CD4-positive, alpha-beta T cell (primary cell): ENCODE data around the gene DCHS1. TPM values are rescaled to one million over a fixed set of nuclear protein-coding genes. Genes with fewer than 3 reads are reported as not detected.

Experiments
- ATAC-seq: fragments of 200-7000 bp; cut with Tn5 transposase; one replicate; pipeline ENCODE4 v1.10.0; 2022; ENCODE audit warnings: mild to moderate bottlenecking; ENCODE audit not compliant: poor library complexity
- CTCF ChIA-PET: fragments of 350-600 bp; sonication (Branson Sonifier 250); formaldehyde crosslinking; loops from one replicate; lab custom pipeline; 2021; ENCODE audit warnings: antibody characterized with exemption, inconsistent platforms; lab: Charles Lee
- POLR2A ChIA-PET: fragments of 350-600 bp; sonication (Branson Sonifier 250); formaldehyde crosslinking; loops from one replicate; lab custom pipeline; 2021; ENCODE audit warnings: antibody characterized with exemption, inconsistent platforms; lab: Charles Lee
- DNase-seq, 14 experiments: peaks; one replicate each; pipeline ENCODE4 v3.0.0-alpha.2; 2013 to 2020; ENCODE audit warnings: mixed read lengths in 2 of 14
- H3K27ac ChIP-seq, 2 donors: one replicate each; pipeline versions ENCODE4 v1.5.1 to v1.7.0; 2013; ENCODE audit warnings: low read length in 2 of 2, low read depth in 1 of 2, mild to moderate bottlenecking in 1 of 2
- H3K27me3 ChIP-seq, 2 experiments: 1 replicate in 1 of 2; 2 replicates in 1 of 2; pipeline versions ENCODE4 v1.6.1 to v1.7.0; 2013; ENCODE audit warnings: low read length in 2 of 2, control low read depth in 1 of 2, mild to moderate bottlenecking in 1 of 2, moderate library complexity in 1 of 2; ENCODE audit not compliant: insufficient read depth in 2 of 2, control insufficient read depth in 1 of 2
- H3K36me3 ChIP-seq: one replicate; pipeline ENCODE4 v1.6.1; 2013; ENCODE audit warnings: low read length, control low read depth; ENCODE audit not compliant: insufficient read depth
- H3K4me1 ChIP-seq: one replicate; pipeline ENCODE4 v1.6.1; 2013; ENCODE audit warnings: low read length, control low read depth; ENCODE audit not compliant: insufficient read depth
- H3K4me3 ChIP-seq: one replicate; pipeline ENCODE4 v1.5.1; 2013; ENCODE audit warnings: mild to moderate bottlenecking, low read length, moderate library complexity
- H3K9me3 ChIP-seq, 2 experiments: 1 replicate in 1 of 2; 2 replicates in 1 of 2; pipeline versions ENCODE4 v1.6.1 to v1.7.0; 2013; ENCODE audit warnings: low read length in 2 of 2, mild to moderate bottlenecking in 2 of 2, control low read depth in 1 of 2, moderate library complexity in 1 of 2; ENCODE audit not compliant: control insufficient read depth in 1 of 2, insufficient read depth in 1 of 2
- H3K27ac Mint-ChIP-seq: one replicate; pipeline ENCODE4 v1.8.0; 2020; ENCODE audit warnings: mixed read lengths
- H3K27me3 Mint-ChIP-seq: one replicate; pipeline ENCODE4 v1.8.0; 2021; ENCODE audit warnings: mixed read lengths
- H3K36me3 Mint-ChIP-seq: one replicate; pipeline ENCODE4 v1.8.0; 2021; ENCODE audit warnings: low read depth, mixed read lengths
- H3K4me1 Mint-ChIP-seq: one replicate; pipeline ENCODE4 v1.8.0; 2021; ENCODE audit warnings: low read depth, mixed read lengths
- H3K4me3 Mint-ChIP-seq: one replicate; pipeline ENCODE4 v1.8.0; 2020; ENCODE audit warnings: mild to moderate bottlenecking, mixed read lengths
- H3K9me3 Mint-ChIP-seq: one replicate; pipeline ENCODE4 v1.8.0; 2020; ENCODE audit warnings: mixed read lengths
- CTCF ChIP-seq: fragments of 200-600 bp; IDR thresholded peaks from one replicate; pipeline ENCODE4 v1.8.0; 2022; ENCODE audit warnings: antibody characterized with exemption, mild to moderate bottlenecking
- intact Hi-C, 2 experiments: fragments of 100-400 bp; cut with DNase I in 1 of 2; cut with micrococcal nuclease in 1 of 2; formaldehyde crosslinking; loops; one replicate each; pipeline versions ENCODE4 v1.15.1 to v1.9.0; 2023 to 2025; cut with DNase I, micrococcal nuclease
- total RNA-seq, 174 experiments: library from RNA in 2 of 174; stranded (reverse) in 2 of 174; gene quantifications; one replicate each; pipeline ENCODE4 v1.2.3 and lab custom pipeline; 2021 to 2026

The DCHS1 gene
- total RNA-seq, 2 experiments from 2014 or later: 9.7 TPM

- Mint-ChIP-seq H3K27ac (no peak overlapping the region), H3K36me3 (peaks cover 22% of the 10 kb centered on the region), H3K4me3 (no peak overlapping the region), H3K4me1 (peaks cover 11% of the 10 kb centered on the region), H3K27me3 (no peaks in the 10 kb centered on the region), H3K9me3 (no peaks in the 10 kb centered on the region)
- Histone ChIP-seq H3K27me3 (no peaks in the 10 kb centered on the region), H3K9me3 (no peaks in the 10 kb centered on the region), H3K36me3 (peaks cover 2% of the 10 kb centered on the region), H3K27ac (no peak overlapping the region), H3K4me1 (peaks cover 12% of the 10 kb centered on the region), H3K4me3 (no peak overlapping the region)
- ATAC-seq (no peak), DNase-seq (no peak)
- no peak for TF ChIP-seq CTCF
- CTCF ChIA-PET: interaction anchor here (1.0 kb wide), 1 partner anchor 35 kb away, joined by 3 read pairs; no protein-coding TSS in a partner anchor
- POLR2A ChIA-PET: interaction anchor here (0.9 to 1.9 kb wide), 2 partner anchors 21 to 51 kb away, joined by 4 to 5 read pairs; partner anchors contain the start of genes MRPL17 and TAF10
- intact Hi-C loops: no loop called here
Measured at GRCh38 chr11:6632116-6633073, 23.2 kb downstream of the DCHS1 start.

GRCh38 chr11:6631361-6631890, 24.2 kb downstream of the DCHS1 start:
- Histone ChIP-seq H3K36me3 (peaks cover 2% of the 10 kb centered on the region), H3K27ac (no peak overlapping the region), H3K4me3 (no peak overlapping the region), H3K9me3 (no peaks in the 10 kb centered on the region), H3K27me3 (no peaks in the 10 kb centered on the region), H3K4me1 (peaks cover 18% of the 10 kb centered on the region)
- Mint-ChIP-seq H3K27ac (no peak overlapping the region), H3K4me1 (peaks cover 12% of the 10 kb centered on the region), H3K27me3 (no peaks in the 10 kb centered on the region), H3K9me3 (no peaks in the 10 kb centered on the region), H3K36me3 (peaks cover 25% of the 10 kb centered on the region), H3K4me3 (no peak overlapping the region)
- ChIA-PET CTCF (interaction anchor here (1.0 kb wide), 1 partner anchor 36 kb away, joined by 3 read pairs; no protein-coding TSS in a partner anchor), POLR2A (interaction anchor here (0.9 to 1.9 kb wide), 2 partner anchors 20 to 52 kb away, joined by 4 to 5 read pairs; partner anchors contain the start of genes MRPL17 and TAF10)
- intact Hi-C loops: no loop called here
- DNase-seq (no peak), ATAC-seq (no peak)
- no peak for TF ChIP-seq CTCF

- Histone ChIP-seq H3K4me3 (no peak overlapping the region), H3K9me3 (no peaks in the 10 kb centered on the region), H3K27me3 (no peaks in the 10 kb centered on the region), H3K27ac (no peak overlapping the region), H3K4me1 (peaks cover 18% of the 10 kb centered on the region), H3K36me3 (peaks cover 6% of the 10 kb centered on the region)
- CTCF ChIA-PET: interaction anchor here (1.0 kb wide), 1 partner anchor 37 kb away, joined by 3 read pairs; no protein-coding TSS in a partner anchor
- Mint-ChIP-seq H3K27ac (no peak overlapping the region), H3K9me3 (no peaks in the 10 kb centered on the region), H3K36me3 (peaks cover 28% of the 10 kb centered on the region), H3K4me3 (no peak overlapping the region), H3K27me3 (no peaks in the 10 kb centered on the region), H3K4me1 (peaks cover 12% of the 10 kb centered on the region)
- intact Hi-C loops: no loop called here
- ATAC-seq (no peak), DNase-seq (no peak)
- TF ChIP-seq CTCF: no peak
- POLR2A ChIA-PET: interaction anchor here (1.9 kb wide), 1 partner anchor 19 kb away, joined by 5 read pairs; the partner anchor contains the start of gene TAF10
Measured at GRCh38 chr11:6630632-6631291, 24.8 kb downstream of the DCHS1 start.
